Effector CD4-positive, alpha-beta T cell (primary cell): Measurements from ENCODE around the gene RECK.
A peak's percentile ranks its signal among the peaks of the same experiment; 100 is the strongest.

ENCODE experiments used
- DNase-seq: peaks from one replicate; pipeline ENCODE4 v3.0.0-alpha.2; 2020

The RECK gene

GRCh38 chr9:36162211-36162738, 125.6 kb downstream of the RECK start:
- DNase-seq: no peak

GRCh38 chr9:36163049-36163785, 126.5 kb downstream of the RECK start:
- DNase-seq: no peak

- no peak for DNase-seq
Measured at GRCh38 chr9:36163786-36164170, 127.1 kb downstream of the RECK start.

- DNase-seq: no peak
Measured at GRCh38 chr9:36164372-36164771, 127.7 kb downstream of the RECK start.

GRCh38 chr9:36164989-36165388, 128.3 kb downstream of the RECK start:
- no peak for DNase-seq

DNA sequence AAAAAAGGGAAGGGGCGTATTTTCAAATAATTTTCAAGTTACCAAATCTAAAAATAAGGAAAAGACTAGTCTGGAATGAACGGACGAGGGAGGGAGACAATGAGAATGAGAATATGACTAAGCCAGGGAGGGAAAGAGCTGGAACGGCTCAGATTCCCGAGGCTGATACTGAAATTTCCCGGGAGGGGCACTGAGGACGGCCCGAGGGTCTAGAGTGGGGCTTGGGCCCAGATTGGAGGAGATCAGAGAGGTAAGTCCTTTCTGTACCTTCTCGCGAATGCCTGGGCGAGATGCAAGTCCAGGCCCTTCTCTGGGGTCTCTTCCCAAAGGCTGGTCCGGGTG, 129.1 kb downstream of the RECK start:
- DNase-seq: no peak

DNA sequence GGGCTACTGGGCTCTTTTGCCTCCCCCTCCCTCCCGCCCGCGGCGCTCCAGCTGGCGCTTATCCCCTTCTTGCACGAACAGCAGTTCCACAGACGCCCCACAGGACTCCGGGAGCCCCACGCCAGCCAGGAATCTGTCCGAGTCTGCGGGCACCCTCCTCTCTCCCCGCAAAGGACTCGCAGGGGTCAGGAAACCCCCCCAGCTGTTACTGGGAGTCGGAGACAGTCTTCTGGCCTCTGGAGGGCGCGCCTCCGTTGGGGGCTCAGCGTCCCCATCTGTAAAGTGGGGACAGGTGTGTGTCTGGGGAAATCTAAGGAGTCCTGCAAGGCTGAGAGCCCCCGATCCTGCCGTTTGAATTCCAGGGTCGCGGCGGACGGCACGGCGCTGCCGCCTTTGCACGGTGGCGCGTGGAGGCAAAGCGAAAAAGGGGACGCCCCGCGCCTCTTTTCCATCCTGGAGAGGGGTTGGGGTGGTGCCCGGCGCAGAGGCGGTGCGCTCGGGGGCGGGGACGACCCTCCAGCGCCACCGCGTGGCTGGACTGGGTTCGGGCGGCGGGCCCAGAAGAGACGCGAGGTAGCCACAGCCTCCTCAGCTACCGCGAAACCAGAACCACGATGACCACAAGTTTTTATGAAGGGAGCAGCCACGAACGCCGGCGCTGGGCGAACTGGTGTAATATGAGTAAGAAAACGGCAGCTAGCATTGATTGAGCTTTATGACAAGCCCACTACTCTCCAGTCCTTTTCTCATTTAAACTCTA, 129.6 kb downstream of the RECK start:
- DNase-seq: peak; percentile 75

DNA sequence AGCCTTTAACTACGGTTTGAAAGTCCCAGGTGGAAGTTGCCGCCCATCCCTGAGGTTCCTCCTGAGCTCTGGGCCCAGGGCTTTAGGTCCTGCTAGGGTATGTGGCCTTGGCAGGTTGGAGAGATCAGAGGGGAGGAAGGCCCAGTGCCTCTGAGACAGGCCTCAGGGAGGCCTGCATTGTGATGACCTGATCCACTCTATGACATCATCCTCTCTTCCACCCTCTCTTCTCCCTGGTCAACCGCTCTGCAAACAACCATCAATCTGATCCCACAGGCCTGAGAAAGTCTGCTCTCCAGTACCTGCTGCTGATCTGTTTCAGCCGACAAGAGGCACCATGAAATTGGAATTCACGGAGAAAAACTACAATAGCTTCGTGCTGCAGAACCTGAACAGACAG, 132.5 kb downstream of the RECK start, which contains the start of gene CCIN:
TSS of gene CCIN (plus strand) at position 223 of the 400 bp plus-strand sequence. CDS start at position 338, 115 bp downstream.
- no peak for DNase-seq

DNA sequence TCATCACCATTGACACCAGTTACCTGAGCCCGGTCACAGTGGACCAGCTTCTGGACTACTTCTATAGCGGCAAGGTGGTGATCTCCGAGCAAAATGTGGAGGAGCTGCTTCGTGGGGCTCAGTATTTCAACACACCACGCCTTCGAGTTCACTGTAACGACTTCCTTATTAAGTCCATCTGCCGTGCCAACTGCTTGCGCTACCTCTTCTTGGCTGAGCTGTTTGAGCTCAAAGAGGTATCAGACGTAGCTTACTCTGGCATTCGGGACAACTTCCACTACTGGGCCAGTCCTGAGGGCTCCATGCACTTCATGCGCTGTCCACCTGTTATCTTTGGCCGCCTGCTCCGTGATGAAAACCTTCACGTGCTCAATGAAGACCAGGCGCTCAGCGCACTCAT, 133.0 kb downstream of the RECK start:
- no peak for DNase-seq

GRCh38 chr9:36170531-36170930, 133.8 kb downstream of the RECK start:
- DNase-seq: no peak

DNA sequence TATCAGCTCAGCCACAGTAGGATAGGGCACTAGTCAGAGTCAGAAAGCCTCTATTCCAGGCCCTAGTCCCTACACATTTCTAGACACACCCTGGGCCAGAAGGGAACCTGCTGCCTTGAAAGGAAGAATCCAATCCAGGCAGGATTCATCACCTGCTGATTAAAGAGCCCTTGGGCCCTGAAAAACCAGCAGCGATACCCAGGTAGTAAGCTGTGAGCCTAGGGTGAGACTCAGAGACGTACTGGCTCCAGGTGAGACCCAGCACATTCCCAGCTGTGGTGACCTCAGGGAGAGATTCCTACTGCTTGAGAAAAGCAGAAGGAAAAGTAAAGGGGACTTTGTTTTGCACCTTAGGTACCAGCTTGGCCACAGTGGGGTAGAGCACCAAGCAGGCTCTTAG, 137.1 kb downstream of the RECK start:
- DNase-seq: no peak
